Measurements from ENCODE around the gene CCDC9B.

CCDC9B gene

GRCh38 chr15:40292246-40292645 is 48.5 kb downstream of the CCDC9B start:
- Histone ChIP-seq H3K9me3 (no peaks in the 10 kb centered on the region), H3K4me3 (ENCODE audit: low read depth in 1 of 2, low read length in 1 of 2) (no peak overlapping the region), H3K36me3 (peaks cover 100% of the 10 kb centered on the region), H3K27me3 (no peaks in the 10 kb centered on the region), H3K4me1 (ENCODE audit: control insufficient read depth in 1 of 2, insufficient read depth in 1 of 2, low read depth in 1 of 2, low read length in 1 of 2) (peaks cover 7 to 8% of the 10 kb centered on the region in 2 experiments), H3K27ac (no peak overlapping the region)
- TF ChIP-seq CTCF (IDR thresholded peaks at IDR 0.05), result no peak

- H3K36me3 ChIP-seq, result peaks cover 100% of the 10 kb centered on the region
- H3K27me3 ChIP-seq, result no peaks in the 10 kb centered on the region
- peaks cover 7 to 8% of the 10 kb centered on the region in 2 experiments for H3K4me1 ChIP-seq (ENCODE audit: control insufficient read depth in 1 of 2, insufficient read depth in 1 of 2, low read depth in 1 of 2, low read length in 1 of 2)
- TF ChIP-seq CTCF (IDR thresholded peaks at IDR 0.05), result no peak
- H3K4me3 ChIP-seq (ENCODE audit: low read depth in 1 of 2, low read length in 1 of 2), result no peak overlapping the region
- no peaks in the 10 kb centered on the region for H3K9me3 ChIP-seq
- no peak overlapping the region for H3K27ac ChIP-seq
These were observed 49.7 kb downstream of the CCDC9B start for GRCh38 chr15:40290918-40291574.

GRCh38 chr15:40290545-40290917 is 50.2 kb downstream of the CCDC9B start:
- H3K27me3 ChIP-seq, result no peaks in the 10 kb centered on the region
- H3K36me3 ChIP-seq, result peaks cover 100% of the 10 kb centered on the region
- H3K4me3 ChIP-seq (ENCODE audit: low read depth in 1 of 2, low read length in 1 of 2), result no peak overlapping the region
- no peak for TF ChIP-seq CTCF (IDR thresholded peaks at IDR 0.05)
- H3K27ac ChIP-seq, result no peak overlapping the region
- peaks cover 8 to 10% of the 10 kb centered on the region in 2 experiments for H3K4me1 ChIP-seq (ENCODE audit: control insufficient read depth in 1 of 2, insufficient read depth in 1 of 2, low read depth in 1 of 2, low read length in 1 of 2)
- H3K9me3 ChIP-seq, result no peaks in the 10 kb centered on the region

GRCh38 chr15:40289140-40289775 is 51.5 kb downstream of the CCDC9B start:
- H3K27me3 ChIP-seq, result no peaks in the 10 kb centered on the region
- TF ChIP-seq CTCF (IDR thresholded peaks at IDR 0.05), result no peak
- H3K4me1 ChIP-seq (ENCODE audit: control insufficient read depth in 1 of 2, insufficient read depth in 1 of 2, low read depth in 1 of 2, low read length in 1 of 2), result peaks cover 8 to 18% of the 10 kb centered on the region in 2 experiments
- H3K4me3 ChIP-seq (ENCODE audit: low read depth in 1 of 2, low read length in 1 of 2), result no peak overlapping the region
- no peak overlapping the region for H3K27ac ChIP-seq
- H3K36me3 ChIP-seq, result peaks cover 95% of the 10 kb centered on the region
- no peaks in the 10 kb centered on the region for H3K9me3 ChIP-seq

- Histone ChIP-seq H3K36me3 (peaks cover 82% of the 10 kb centered on the region), H3K4me1 (ENCODE audit: control insufficient read depth in 1 of 2, insufficient read depth in 1 of 2, low read depth in 1 of 2, low read length in 1 of 2) (peaks cover 7 to 16% of the 10 kb centered on the region in 2 experiments), H3K4me3 (ENCODE audit: low read depth in 1 of 2, low read length in 1 of 2) (no peak overlapping the region), H3K27ac (no peak overlapping the region), H3K9me3 (no peaks in the 10 kb centered on the region), H3K27me3 (peaks cover 12% of the 10 kb centered on the region)
- TF ChIP-seq CTCF (IDR thresholded peaks at IDR 0.05), result no peak
These were observed 52.8 kb downstream of the CCDC9B start for GRCh38 chr15:40287968-40288367.
